HG03097 (cell line): ENCODE results near the gene NGFR.

Source experiments
- ATAC-seq: cut with Tn5 transposase; IDR thresholded peaks from one replicate; pipeline ENCODE4 v1.9.1; 2021; ENCODE audit not compliant: unreplicated experiment, low FRiP score

Gene NGFR, protein sequence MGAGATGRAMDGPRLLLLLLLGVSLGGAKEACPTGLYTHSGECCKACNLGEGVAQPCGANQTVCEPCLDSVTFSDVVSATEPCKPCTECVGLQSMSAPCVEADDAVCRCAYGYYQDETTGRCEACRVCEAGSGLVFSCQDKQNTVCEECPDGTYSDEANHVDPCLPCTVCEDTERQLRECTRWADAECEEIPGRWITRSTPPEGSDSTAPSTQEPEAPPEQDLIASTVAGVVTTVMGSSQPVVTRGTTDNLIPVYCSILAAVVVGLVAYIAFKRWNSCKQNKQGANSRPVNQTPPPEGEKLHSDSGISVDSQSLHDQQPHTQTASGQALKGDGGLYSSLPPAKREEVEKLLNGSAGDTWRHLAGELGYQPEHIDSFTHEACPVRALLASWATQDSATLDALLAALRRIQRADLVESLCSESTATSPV

GRCh38 chr17:49494986-49495841 lies at the start of gene NGFR:
NGFR (plus strand) TSS chr17:49495293; CDS start chr17:49495418, 125 bp downstream.
- no peak for ATAC-seq

DNA sequence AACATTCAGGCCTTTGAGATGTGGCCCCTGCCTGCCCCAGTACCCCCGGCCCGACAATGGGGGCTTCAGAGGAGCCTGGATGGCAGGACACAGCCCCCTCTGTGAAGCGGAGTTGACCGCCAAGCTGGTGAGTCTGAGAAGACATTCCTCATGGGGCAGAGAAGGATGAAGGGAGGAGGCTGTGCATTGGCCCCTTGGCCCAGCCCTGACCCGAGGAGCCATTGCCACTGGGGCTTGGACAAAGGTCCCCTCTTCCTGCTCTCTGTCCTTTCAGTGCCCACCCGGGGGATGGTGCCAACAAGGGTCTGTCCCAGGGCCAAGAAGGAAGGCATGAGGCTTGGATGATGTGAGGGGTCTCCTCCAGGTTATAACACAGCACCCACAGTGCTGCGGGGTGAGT lies 49.5 kb upstream of the NGFR start:
- no peak for ATAC-seq

GRCh38 chr17:49447628-49448302 lies 47.3 kb upstream of the NGFR start:
- no peak for ATAC-seq

GRCh38 chr17:49450181-49450580 lies 44.9 kb upstream of the NGFR start:
- no peak for ATAC-seq

GRCh38 chr17:49450735-49451134 lies 44.4 kb upstream of the NGFR start:
- ATAC-seq, result no peak

- ATAC-seq, result no peak
Measured at GRCh38 chr17:49452201-49452600, 42.9 kb upstream of the NGFR start.

DNA sequence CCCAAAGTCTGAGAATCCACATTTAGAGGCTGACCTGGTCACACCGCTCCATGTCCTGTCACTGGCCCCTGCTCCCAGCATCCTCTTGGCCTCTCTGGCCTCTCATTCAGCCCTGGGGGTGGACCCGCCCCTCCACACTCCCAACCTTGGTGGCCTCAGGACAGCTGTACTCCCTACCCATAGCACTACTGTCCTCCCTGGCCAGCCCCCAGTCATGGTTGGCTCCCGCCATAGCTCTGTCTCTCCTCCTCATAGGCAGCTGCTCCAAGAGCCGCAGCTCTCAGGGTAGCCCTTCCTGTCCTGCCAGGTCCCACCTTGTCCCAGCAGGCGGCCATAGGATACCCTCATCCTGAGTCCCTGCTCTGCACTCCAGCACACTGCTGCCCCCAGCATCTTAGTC lies 42.4 kb upstream of the NGFR start:
- no peak for ATAC-seq

- no peak for ATAC-seq
Measured at GRCh38 chr17:49454050-49454449, 41.0 kb upstream of the NGFR start.

- no peak for ATAC-seq
Measured at GRCh38 chr17:49455272-49455861, 39.7 kb upstream of the NGFR start.

- ATAC-seq, result no peak
Measured at GRCh38 chr17:49456183-49456965, 38.7 kb upstream of the NGFR start.

- no peak for ATAC-seq
Measured at GRCh38 chr17:49457564-49458535, 37.2 kb upstream of the NGFR start.

DNA sequence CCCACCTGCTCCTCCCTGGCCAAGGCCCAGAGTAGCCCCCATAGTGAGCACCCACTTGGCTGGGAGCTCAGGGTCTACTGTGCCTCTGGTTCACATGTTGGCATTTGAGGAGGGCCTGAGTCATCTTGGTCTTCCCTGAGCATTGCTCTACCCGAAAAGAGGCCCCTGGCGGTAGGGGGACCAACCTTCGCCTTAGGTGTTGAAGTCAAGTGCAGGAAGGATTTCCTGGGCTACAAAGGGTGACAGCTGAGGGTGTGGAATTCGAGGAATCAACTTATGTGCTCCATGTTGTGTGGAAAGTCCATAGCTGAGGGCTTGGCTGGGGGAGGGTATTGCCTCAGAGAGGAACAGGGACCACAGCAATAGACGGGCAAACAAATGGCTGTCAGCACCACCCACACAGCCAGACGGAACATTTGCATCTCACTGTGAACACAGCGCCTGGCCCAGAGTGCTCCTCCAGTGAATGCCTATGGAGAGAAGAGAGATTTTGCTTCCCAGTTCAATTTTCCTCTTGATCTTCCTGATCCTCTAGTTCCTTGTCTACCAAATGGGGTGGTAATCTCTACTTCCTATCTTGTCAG lies 35.6 kb upstream of the NGFR start:
- ATAC-seq, result no peak

DNA sequence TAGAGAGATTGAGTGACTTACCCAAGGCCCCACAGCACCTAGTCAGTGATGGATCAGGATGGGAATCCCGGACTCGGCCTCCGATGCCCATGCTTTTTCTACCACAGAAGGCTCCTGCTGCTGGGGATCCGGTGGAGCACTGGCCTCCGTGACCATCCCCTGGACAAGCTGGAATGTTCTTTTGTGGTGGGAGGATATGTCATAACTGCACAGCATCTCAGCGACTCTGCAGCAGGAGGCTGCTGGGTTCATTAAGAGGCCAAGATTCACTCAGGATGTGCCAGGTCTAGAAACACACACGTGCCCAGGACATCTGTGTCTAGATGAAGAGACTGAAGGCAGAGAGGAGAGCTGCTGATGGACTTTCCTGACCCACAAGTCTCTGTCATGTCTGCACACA lies 34.7 kb upstream of the NGFR start:
- ATAC-seq, result no peak

DNA sequence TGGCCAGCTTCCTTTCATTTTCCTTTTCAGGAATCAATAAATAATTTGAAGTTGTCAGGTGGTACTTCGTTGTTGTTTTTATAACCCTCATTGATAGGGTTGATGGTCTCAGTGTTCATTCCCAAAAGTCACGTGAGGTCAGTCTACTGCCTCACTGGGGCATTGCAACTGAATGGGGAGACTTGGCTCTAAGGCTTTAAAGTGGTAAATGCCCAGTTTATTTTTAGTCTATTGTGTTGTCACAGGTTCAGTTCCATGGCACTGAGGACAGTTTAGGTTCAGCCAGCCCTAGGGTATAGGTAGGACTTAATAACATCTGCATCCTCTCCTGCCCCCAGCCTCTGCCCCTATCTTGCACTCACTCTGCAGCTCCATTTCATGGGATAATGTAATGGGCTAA lies 33.5 kb upstream of the NGFR start:
- no peak for ATAC-seq

- no peak for ATAC-seq
Measured at GRCh38 chr17:49464049-49464448, 31.0 kb upstream of the NGFR start.

DNA sequence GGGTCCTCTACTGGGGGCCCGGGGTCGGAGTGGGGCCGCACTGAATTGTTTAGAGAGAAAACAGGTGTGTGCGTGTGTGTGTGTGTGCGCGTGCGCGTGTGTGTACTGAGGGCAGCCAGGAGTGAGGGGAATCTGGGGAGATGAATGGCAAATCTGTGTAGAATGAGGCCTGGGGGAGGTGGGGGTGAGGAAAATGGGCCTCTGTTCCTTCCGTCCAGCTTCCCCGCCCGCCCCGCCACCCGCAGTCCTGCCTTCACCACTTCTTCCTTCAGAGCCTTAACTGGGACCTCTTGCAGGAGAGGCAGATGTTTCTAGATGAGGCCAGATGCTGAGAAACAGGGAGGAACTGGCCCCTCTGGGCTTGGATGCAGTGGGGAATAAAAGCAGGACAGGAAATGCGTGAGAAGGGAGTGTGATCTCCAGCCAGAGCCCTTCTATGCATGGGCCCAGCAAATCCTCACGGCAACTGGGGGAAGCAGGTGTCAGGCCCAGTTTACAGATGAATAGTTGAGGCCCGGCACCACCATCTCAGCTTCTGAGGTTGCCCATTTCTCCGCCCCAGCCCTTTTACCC lies 29.7 kb upstream of the NGFR start:
- ATAC-seq, result no peak

DNA sequence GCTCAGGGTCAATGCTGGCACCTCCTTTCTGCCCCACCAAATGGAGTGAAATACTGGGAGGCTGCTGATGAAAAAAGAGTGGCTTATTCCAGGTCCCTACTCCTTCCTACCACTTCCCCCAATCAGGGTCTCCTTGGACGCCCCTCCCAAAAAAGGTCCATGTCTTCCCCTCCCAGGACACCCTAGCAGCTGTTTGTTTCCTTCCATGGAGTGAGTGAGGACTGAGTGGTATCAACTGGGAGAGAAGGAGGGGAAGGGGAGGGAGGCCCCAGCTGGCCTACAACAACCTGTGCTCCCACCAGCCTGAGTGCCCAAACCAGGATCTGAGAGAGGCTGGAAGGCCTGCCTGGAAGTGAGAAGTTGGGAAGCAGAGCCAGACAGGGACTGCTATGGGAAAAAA lies 28.7 kb upstream of the NGFR start:
- no peak for ATAC-seq

DNA sequence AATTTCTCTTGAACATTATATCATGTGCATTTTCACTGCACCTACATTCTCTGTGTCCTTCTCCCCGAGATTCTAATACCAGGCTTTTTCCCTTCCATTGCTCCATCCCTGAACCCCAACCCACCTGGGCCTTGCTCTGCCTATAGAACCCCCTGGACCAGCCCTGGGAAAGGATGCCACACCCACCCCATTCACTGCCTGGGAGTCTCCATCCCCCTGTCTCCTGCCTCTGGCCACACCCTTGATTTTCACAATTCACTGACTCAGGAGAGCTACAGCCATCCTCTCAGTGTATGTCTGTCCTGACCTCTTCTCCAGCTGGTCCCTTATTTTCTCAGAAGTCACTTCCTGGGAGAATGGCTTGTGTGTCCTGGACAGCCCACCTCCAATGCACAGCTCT lies 27.9 kb upstream of the NGFR start:
- no peak for ATAC-seq
